PC-3 (cell line): ENCODE measurements around the gene MAP3K7CL. TPM values are rescaled to one million over a fixed set of nuclear protein-coding genes. Genes with fewer than 3 reads are reported as not detected.
A peak's percentile ranks its signal among the peaks of the same experiment; 100 is the strongest.

ENCODE experiments used
- ATAC-seq: fragments of 200-7000 bp; cut with Tn5 transposase; 2 replicates; pipeline ENCODE4 v1.9.1; 2020; ENCODE audit warnings: mild to moderate bottlenecking, moderate library complexity
- BruUV-seq: library from RNA; stranded (reverse); fragments of 400-500 nt; replicated peaks from 2 replicates; lab custom pipeline; 2021; lab: Mats Ljungman, UMichigan
- CTCF ChIA-PET: fragments of 300-600 bp; sonication (Branson Sonifier 250); formaldehyde crosslinking; loops from one replicate; lab custom pipeline; 2022; ENCODE audit warnings: antibody characterized with exemption; lab: Charles Lee
- POLR2A ChIA-PET: fragments of 300-600 bp; sonication (Branson Sonifier 250); formaldehyde crosslinking; loops from one replicate; lab custom pipeline; 2022; ENCODE audit warnings: antibody characterized with exemption; ENCODE audit not compliant: unreplicated experiment; lab: Charles Lee
- DNase-seq: peaks from one replicate; pipeline ENCODE4 v3.0.0-alpha.2; 2015
- H2AFZ ChIP-seq: fragments of 300-600 bp; sonication (generic); 2 replicates; pipeline ENCODE4 v1.6.0; 2016; ENCODE audit warnings: antibody characterized with exemption, low read length
- H3F3A ChIP-seq: fragments of 300-600 bp; sonication (generic); one replicate; pipeline ENCODE4 v1.6.0; 2017; ENCODE audit warnings: antibody characterized with exemption, low read length, control low read depth, mild to moderate bottlenecking; ENCODE audit not compliant: unreplicated experiment
- H3K27ac ChIP-seq: fragments of 300-600 bp; sonication (generic); 2 replicates; pipeline ENCODE4 v1.5.1; 2016; ENCODE audit warnings: mild to moderate bottlenecking, low read length
- H3K27me3 ChIP-seq: fragments of 300-600 bp; sonication (generic); 2 replicates; pipeline ENCODE4 v1.6.1; 2016; ENCODE audit warnings: low read length, mixed read lengths
- H3K36me3 ChIP-seq: fragments of 300-600 bp; sonication (generic); 2 replicates; pipeline ENCODE4 v1.6.1; 2016; ENCODE audit warnings: low read depth, mixed run types, low read length, mixed read lengths
- H3K4me1 ChIP-seq: fragments of 300-600 bp; sonication (generic); 2 replicates; pipeline ENCODE4 v1.5.1; 2016; ENCODE audit warnings: low read length; ENCODE audit not compliant: insufficient read depth
- H3K4me2 ChIP-seq: fragments of 300-600 bp; sonication (generic); 2 replicates; pipeline ENCODE4 v1.6.0; 2016; ENCODE audit warnings: low read length
- H3K4me3 ChIP-seq: fragments of 300-600 bp; sonication (generic); 2 replicates; pipeline ENCODE4 v1.5.1; 2016; ENCODE audit warnings: mild to moderate bottlenecking, low read length, mixed read lengths
- H3K79me2 ChIP-seq: fragments of 300-600 bp; sonication (generic); 2 replicates; pipeline ENCODE4 v1.6.1; 2017; ENCODE audit warnings: low read length, mixed read lengths
- H3K9ac ChIP-seq: fragments of 300-600 bp; sonication (generic); 2 replicates; pipeline ENCODE4 v1.6.0; 2016; ENCODE audit warnings: mild to moderate bottlenecking, low read length
- H3K9me2 ChIP-seq: fragments of 300-600 bp; sonication (generic); replicated peaks from 2 replicates; pipeline ENCODE4 v1.6.1; 2016; ENCODE audit warnings: mixed run types, low read length, mixed read lengths
- H3K9me3 ChIP-seq: fragments of 300-600 bp; sonication (generic); 2 replicates; pipeline ENCODE4 v1.6.1; 2016; ENCODE audit warnings: low read length, mixed read lengths
- H4K20me1 ChIP-seq: fragments of 300-600 bp; sonication (generic); 2 replicates; pipeline ENCODE4 v1.6.1; 2016; ENCODE audit warnings: low read length, mixed read lengths
- CTCF ChIP-seq: fragments of 300-600 bp; sonication (generic); conservative IDR thresholded peaks from 2 replicates; pipeline ENCODE4 v1.5.1; 2017; ENCODE audit warnings: antibody characterized with exemption, low read depth, mild to moderate bottlenecking, low read length
- EZH2 ChIP-seq: fragments of 300-600 bp; sonication (generic); IDR thresholded peaks from one replicate; pipeline ENCODE4 v1.6.1; 2017; ENCODE audit warnings: antibody characterized with exemption, mild to moderate bottlenecking, low read length; ENCODE audit not compliant: unreplicated experiment
- EZH2phosphoT487 ChIP-seq: fragments of 300-600 bp; sonication (generic); IDR thresholded peaks from 2 replicates; pipeline ENCODE4 v1.6.1; 2018; ENCODE audit warnings: mild to moderate bottlenecking, antibody characterized with exemption, low read length, borderline replicate concordance
- intact Hi-C: fragments of 100-400 bp; cut with micrococcal nuclease; formaldehyde crosslinking; loops from 2 replicates; pipeline ENCODE4 v1.9.0; 2023
- total RNA-seq: library from RNA; depleted of rRNA; stranded (reverse); fragments of >200 nt; gene quantifications from 2 replicates; pipeline ENCODE4 v1.2.3, GENCODE V29; 2014

MAP3K7CL gene
- total RNA-seq, 1 experiment from 2014 or later = 1.3 TPM

DNA sequence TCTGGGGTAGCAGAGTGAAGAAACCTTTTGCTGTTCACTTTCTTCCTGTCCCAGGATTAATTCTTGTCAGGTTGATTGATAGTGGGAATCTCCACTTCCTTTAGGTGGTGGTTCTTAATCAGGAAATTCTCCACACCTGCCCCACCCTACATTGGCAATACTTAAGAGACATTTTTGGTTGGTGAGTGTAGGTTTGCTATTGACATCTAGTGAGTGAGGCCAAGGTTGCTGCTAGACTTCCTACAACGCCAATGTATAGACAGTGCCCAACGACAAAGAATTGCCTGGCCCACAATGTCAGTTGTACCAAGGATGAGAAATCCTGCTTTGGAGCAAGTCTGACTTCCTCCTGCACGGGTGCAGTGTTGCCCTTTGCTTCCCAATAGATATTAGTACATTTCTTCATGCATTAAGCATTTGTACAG is 38.5 kb downstream of the MAP3K7CL start:
- peak; percentile 97 for ATAC-seq
- Histone ChIP-seq H3K9me3 (no peaks in the 10 kb centered on the region), H2AFZ (no peak overlapping the region), H3K9ac (no peak overlapping the region), H3K79me2 (no peaks in the 10 kb centered on the region), H3K27ac (peak overlapping the region; percentile 38), H3F3A (no peaks in the 10 kb centered on the region), H3K4me2 (peak overlapping the region; percentile 64), H3K4me3 (no peak overlapping the region), H4K20me1 (no peaks in the 10 kb centered on the region), H3K9me2 (no peaks in the 10 kb centered on the region), H3K27me3 (no peaks in the 10 kb centered on the region), H3K4me1 (peaks cover 22% of the 10 kb centered on the region), H3K36me3 (no peaks in the 10 kb centered on the region)
- TSS peak; percentile 48 for BruUV-seq
- DNase-seq = peak; percentile 98
- intact Hi-C loops = loop anchor here (2.0 kb wide), 1 partner anchor 50 kb away; no protein-coding TSS in a partner anchor
- ChIA-PET POLR2A (no interaction called here), CTCF (no interaction called here)
- TF ChIP-seq EZH2phosphoT487 (no peak), EZH2 (no peak), CTCF (no peak; the same call in 1 of the 2 replicates)

DNA sequence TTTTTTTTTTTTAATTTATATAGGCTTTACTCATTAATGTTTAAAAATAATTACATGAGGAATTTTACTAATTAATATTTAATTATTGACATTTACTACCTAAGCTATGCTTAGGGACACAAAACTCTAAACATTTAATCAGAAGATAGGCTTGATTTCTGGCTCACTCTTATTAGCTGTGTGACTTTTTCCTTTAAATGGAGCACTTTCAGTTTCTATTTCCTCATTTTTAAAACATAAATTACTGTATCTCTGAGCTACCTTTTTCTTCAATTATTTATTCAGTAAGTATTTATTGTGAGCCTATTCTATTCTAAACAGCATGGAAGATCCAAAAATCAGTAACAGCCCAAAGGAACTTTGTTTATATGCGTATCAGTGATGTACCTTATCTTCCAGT is 40.5 kb downstream of the MAP3K7CL start:
- Histone ChIP-seq H3K27ac (no peak overlapping the region), H3K9ac (no peak overlapping the region), H3K9me2 (no peaks in the 10 kb centered on the region), H3K79me2 (no peaks in the 10 kb centered on the region), H2AFZ (no peak overlapping the region), H3K36me3 (no peaks in the 10 kb centered on the region), H3K27me3 (no peaks in the 10 kb centered on the region), H3K4me1 (peaks cover 40% of the 10 kb centered on the region), H3F3A (no peaks in the 10 kb centered on the region), H3K4me3 (no peak overlapping the region), H3K9me3 (no peaks in the 10 kb centered on the region), H3K4me2 (no peak overlapping the region), H4K20me1 (no peaks in the 10 kb centered on the region)
- no TSS peak for BruUV-seq
- POLR2A ChIA-PET = interaction anchor here (0.7 kb wide), 1 partner anchor 165 kb away, joined by 4 read pairs; no protein-coding TSS in a partner anchor
- TF ChIP-seq CTCF = no peak
- no peak for TF ChIP-seq EZH2phosphoT487
- no peak for TF ChIP-seq EZH2
- intact Hi-C loops = no loop called here
- ATAC-seq (no peak), DNase-seq (no peak)
- CTCF ChIA-PET = interaction anchor here (0.7 kb wide), 1 partner anchor 194 kb away, joined by 5 read pairs; no protein-coding TSS in a partner anchor

DNA sequence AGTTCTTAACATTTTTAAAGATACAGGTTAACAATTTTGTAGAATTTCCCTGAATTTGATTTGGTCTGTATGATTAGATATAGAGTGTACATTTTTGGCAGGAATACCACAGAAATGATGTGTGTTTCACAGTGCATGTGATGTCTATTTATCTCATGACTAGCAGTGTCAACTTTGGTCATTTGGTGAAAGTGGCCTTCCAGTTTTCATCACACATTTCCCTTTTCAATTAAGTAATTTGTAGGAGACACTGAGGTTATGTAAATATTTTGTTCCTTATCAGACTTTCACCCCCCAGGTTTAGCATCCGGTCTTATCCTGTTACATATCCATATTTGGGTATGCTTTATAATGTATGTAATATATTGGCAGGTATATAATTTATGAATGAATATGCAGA is 41.8 kb downstream of the MAP3K7CL start:
- Histone ChIP-seq H2AFZ (no peak overlapping the region), H3K79me2 (no peaks in the 10 kb centered on the region), H3K9ac (no peak overlapping the region), H3K4me3 (no peak overlapping the region), H3K9me3 (no peaks in the 10 kb centered on the region), H3K4me2 (no peak overlapping the region), H3F3A (no peaks in the 10 kb centered on the region), H3K27ac (no peak overlapping the region), H3K27me3 (no peaks in the 10 kb centered on the region), H3K36me3 (no peaks in the 10 kb centered on the region), H3K9me2 (no peaks in the 10 kb centered on the region), H4K20me1 (no peaks in the 10 kb centered on the region), H3K4me1 (peaks cover 40% of the 10 kb centered on the region)
- TF ChIP-seq EZH2phosphoT487 (no peak), EZH2 (no peak), CTCF (no peak)
- no TSS peak for BruUV-seq
- ATAC-seq (no peak), DNase-seq (no peak)
- POLR2A ChIA-PET = no interaction called here
- intact Hi-C loops = no loop called here
- CTCF ChIA-PET = no interaction called here
